ENCODE data around the gene FAM177A1. TPM values are rescaled to one million over a fixed set of nuclear protein-coding genes. Genes with fewer than 3 reads are reported as not detected.
A peak's percentile ranks its signal among the peaks of the same experiment; 100 is the strongest.

The FAM177A1 gene
- total and polyA plus RNA-seq, 9 of the 15 experiments (the other 6 are each of a cell fraction or from before 2014, with no cell fraction given) = 7.7 to 36.2 (median 29.9) TPM

DNA sequence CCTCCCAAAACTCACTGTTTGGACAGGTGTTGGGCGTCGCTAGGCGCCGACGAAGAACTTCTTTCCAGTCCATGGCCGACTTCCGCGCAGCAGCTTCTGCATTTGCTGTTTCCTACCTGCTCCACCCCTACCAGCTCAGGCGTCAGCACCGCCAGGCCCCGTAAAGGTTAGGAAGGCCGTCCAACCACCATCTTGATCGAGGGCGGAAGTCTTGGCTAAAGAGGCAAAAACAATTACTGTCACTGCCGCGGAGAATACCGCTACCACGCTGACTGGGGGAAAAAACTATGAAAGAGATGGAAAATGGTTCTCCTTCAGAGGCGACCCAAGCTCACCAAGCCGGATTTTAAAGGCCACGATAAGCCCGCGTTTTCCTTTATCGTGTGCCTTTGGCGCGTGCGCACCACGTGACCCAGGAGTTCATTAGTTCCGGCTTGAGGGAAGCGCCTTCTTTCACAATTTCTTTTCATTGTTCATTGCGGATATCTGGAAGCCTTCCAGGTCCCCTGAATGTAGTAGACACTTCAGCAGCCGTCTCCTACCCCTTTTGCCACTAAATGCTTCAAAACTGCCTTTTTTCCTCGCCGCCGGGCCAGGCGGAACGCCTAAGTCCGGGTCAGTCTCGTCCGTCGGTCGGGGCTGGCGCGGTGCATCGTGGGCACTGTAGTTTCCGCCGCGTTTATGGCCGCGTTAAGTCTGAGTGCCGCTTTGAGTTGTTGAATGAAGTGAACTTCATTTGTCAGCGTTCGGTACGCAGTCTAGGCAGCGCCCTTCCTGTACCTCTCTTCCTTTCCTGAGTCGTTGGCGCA, 76.0 kb downstream of the FAM177A1 start, which contains the start of the genes PPP2R3C and PRORP (continued):
- TF ChIP-seq, protein P1, sequence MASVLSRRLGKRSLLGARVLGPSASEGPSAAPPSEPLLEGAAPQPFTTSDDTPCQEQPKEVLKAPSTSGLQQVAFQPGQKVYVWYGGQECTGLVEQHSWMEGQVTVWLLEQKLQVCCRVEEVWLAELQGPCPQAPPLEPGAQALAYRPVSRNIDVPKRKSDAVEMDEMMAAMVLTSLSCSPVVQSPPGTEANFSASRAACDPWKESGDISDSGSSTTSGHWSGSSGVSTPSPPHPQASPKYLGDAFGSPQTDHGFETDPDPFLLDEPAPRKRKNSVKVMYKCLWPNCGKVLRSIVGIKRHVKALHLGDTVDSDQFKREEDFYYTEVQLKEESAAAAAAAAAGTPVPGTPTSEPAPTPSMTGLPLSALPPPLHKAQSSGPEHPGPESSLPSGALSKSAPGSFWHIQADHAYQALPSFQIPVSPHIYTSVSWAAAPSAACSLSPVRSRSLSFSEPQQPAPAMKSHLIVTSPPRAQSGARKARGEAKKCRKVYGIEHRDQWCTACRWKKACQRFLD (CRISPR knock-in tag; IDR thresholded peaks at IDR 0.05) = 0 out of 2 replicates have a peak, but pooled peaks have one; percentile 26
- TF ChIP-seq FOS (IDR thresholded peaks at IDR 0.05; ENCODE audit: extremely low read depth, insufficient read length) (no peak), MYBL2 (IDR thresholded peaks at IDR 0.05; ENCODE audit: low read depth) (no peak), MYBL2 (CRISPR knock-in tag; IDR thresholded peaks at IDR 0.05; ENCODE audit: borderline replicate concordance) (no peak), CTBP1 (IDR thresholded peaks at IDR 0.05; ENCODE audit: borderline replicate concordance) (no peak; the same call in 1 of the 2 replicates), ZNF212 (CRISPR knock-in tag; IDR thresholded peaks at IDR 0.05) (no peak), ZNF707 (CRISPR knock-in tag; conservative IDR thresholded peaks at IDR 0.05) (no peak), TSC22D4 (tag; IDR thresholded peaks at IDR 0.05) (no peak), STAT5A (IDR thresholded peaks at IDR 0.05; ENCODE audit: borderline replicate concordance, low read length) (no peak), HMG20B (CRISPR knock-in tag; IDR thresholded peaks at IDR 0.05) (no peak), SMARCA5 (IDR thresholded peaks at IDR 0.05) (no peak), ZNF174 (CRISPR knock-in tag; IDR thresholded peaks at IDR 0.05) (no peak), CEBPB (tag; IDR thresholded peaks at IDR 0.05) (peak; percentile 65), HLTF (IDR thresholded peaks at IDR 0.05) (no peak)
- TF ChIP-seq, protein P2, sequence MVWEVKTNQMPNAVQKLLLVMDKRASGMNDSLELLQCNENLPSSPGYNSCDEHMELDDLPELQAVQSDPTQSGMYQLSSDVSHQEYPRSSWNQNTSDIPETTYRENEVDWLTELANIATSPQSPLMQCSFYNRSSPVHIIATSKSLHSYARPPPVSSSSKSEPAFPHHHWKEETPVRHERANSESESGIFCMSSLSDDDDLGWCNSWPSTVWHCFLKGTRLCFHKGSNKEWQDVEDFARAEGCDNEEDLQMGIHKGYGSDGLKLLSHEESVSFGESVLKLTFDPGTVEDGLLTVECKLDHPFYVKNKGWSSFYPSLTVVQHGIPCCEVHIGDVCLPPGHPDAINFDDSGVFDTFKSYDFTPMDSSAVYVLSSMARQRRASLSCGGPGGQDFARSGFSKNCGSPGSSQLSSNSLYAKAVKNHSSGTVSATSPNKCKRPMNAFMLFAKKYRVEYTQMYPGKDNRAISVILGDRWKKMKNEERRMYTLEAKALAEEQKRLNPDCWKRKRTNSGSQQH (CRISPR knock-in tag; IDR thresholded peaks at IDR 0.05) = no peak
- TF ChIP-seq, protein P3, sequence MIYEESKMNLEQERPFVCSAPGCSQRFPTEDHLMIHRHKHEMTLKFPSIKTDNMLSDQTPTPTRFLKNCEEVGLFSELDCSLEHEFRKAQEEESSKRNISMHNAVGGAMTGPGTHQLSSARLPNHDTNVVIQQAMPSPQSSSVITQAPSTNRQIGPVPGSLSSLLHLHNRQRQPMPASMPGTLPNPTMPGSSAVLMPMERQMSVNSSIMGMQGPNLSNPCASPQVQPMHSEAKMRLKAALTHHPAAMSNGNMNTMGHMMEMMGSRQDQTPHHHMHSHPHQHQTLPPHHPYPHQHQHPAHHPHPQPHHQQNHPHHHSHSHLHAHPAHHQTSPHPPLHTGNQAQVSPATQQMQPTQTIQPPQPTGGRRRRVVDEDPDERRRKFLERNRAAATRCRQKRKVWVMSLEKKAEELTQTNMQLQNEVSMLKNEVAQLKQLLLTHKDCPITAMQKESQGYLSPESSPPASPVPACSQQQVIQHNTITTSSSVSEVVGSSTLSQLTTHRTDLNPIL (CRISPR knock-in tag; IDR thresholded peaks at IDR 0.05) = no peak
- TF ChIP-seq, protein P4, sequence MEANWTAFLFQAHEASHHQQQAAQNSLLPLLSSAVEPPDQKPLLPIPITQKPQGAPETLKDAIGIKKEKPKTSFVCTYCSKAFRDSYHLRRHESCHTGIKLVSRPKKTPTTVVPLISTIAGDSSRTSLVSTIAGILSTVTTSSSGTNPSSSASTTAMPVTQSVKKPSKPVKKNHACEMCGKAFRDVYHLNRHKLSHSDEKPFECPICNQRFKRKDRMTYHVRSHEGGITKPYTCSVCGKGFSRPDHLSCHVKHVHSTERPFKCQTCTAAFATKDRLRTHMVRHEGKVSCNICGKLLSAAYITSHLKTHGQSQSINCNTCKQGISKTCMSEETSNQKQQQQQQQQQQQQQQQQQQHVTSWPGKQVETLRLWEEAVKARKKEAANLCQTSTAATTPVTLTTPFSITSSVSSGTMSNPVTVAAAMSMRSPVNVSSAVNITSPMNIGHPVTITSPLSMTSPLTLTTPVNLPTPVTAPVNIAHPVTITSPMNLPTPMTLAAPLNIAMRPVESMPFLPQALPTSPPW (CRISPR knock-in tag; IDR thresholded peaks at IDR 0.05) = peak; percentile 60
- TF ChIP-seq, protein P5, sequence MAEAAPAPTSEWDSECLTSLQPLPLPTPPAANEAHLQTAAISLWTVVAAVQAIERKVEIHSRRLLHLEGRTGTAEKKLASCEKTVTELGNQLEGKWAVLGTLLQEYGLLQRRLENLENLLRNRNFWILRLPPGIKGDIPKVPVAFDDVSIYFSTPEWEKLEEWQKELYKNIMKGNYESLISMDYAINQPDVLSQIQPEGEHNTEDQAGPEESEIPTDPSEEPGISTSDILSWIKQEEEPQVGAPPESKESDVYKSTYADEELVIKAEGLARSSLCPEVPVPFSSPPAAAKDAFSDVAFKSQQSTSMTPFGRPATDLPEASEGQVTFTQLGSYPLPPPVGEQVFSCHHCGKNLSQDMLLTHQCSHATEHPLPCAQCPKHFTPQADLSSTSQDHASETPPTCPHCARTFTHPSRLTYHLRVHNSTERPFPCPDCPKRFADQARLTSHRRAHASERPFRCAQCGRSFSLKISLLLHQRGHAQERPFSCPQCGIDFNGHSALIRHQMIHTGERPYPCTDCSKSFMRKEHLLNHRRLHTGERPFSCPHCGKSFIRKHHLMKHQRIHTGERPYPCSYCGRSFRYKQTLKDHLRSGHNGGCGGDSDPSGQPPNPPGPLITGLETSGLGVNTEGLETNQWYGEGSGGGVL (CRISPR knock-in tag; IDR thresholded peaks at IDR 0.05) = no peak
- TF ChIP-seq, protein P6, sequence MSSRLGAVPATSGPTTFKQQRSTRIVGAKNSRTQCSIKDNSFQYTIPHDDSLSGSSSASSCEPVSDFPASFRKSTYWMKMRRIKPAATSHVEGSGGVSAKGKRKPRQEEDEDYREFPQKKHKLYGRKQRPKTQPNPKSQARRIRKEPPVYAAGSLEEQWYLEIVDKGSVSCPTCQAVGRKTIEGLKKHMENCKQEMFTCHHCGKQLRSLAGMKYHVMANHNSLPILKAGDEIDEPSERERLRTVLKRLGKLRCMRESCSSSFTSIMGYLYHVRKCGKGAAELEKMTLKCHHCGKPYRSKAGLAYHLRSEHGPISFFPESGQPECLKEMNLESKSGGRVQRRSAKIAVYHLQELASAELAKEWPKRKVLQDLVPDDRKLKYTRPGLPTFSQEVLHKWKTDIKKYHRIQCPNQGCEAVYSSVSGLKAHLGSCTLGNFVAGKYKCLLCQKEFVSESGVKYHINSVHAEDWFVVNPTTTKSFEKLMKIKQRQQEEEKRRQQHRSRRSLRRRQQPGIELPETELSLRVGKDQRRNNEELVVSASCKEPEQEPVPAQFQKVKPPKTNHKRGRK (tag; IDR thresholded peaks at IDR 0.05) = no peak

Data from K562 (cell line).